IMR-90 (cell line): ENCODE data around the gene IFRD2. TPM values are rescaled to one million over a fixed set of nuclear protein-coding genes. Genes with fewer than 3 reads are reported as not detected.

Experiments used
- ATAC-seq: fragments of 200-7000 bp; cut with Tn5 transposase; 2 replicates; pipeline ENCODE4 v1.9.1; 2020; ENCODE audit warnings: low read depth, mild to moderate bottlenecking, moderate library complexity
- BruUV-seq: library from RNA; stranded (reverse); fragments of 400-500 nt; replicated peaks from 2 replicates; lab custom pipeline; 2021; lab: Mats Ljungman, UMichigan
- CTCF ChIA-PET: fragments of 300-600 bp; formaldehyde crosslinking; extraction: SDS; loops from one replicate; lab custom pipeline; 2021; ENCODE audit warnings: antibody characterized with exemption; lab: Yijun Ruan, JAX
- POLR2A ChIA-PET: fragments of 300-600 bp; sonication (Branson Sonifier 250); formaldehyde crosslinking; loops from one replicate; lab custom pipeline; 2022; ENCODE audit warnings: antibody characterized with exemption; ENCODE audit not compliant: unreplicated experiment; lab: Charles Lee
- DNase-seq: peaks from one replicate; pipeline ENCODE4 v3.0.0; 2013
- H2AFZ ChIP-seq: replicated peaks from 2 replicates; pipeline ENCODE3; 2013; ENCODE audit warnings: low read length, mild to moderate bottlenecking; ENCODE audit not compliant: poor library complexity
- H2AK5ac ChIP-seq: 2 replicates; pipeline ENCODE4 v1.6.1; 2013; ENCODE audit warnings: low read depth, low read length, inconsistent platforms
- H2AK9ac ChIP-seq: replicated peaks from 2 replicates; pipeline ENCODE3; 2013; ENCODE audit warnings: mild to moderate bottlenecking, low read depth, low read length, moderate library complexity; ENCODE audit not compliant: poor library complexity
- H2BK120ac ChIP-seq: 2 replicates; pipeline ENCODE4 v1.6.1; 2013; ENCODE audit warnings: low read depth, low read length, inconsistent platforms
- H2BK15ac ChIP-seq: 3 replicates; pipeline ENCODE4 v1.6.1; 2013; ENCODE audit warnings: low read depth, low read length, inconsistent platforms
- H2BK20ac ChIP-seq: 2 replicates; pipeline ENCODE4 v1.6.1; 2013; ENCODE audit warnings: low read depth, mild to moderate bottlenecking, inconsistent platforms, low read length, moderate library complexity
- H2BK5ac ChIP-seq: 2 replicates; pipeline ENCODE4 v1.6.1; 2013; ENCODE audit warnings: mild to moderate bottlenecking, low read depth, low read length, inconsistent platforms; ENCODE audit not compliant: poor library complexity, severe bottlenecking
- H3K14ac ChIP-seq: replicated peaks from 2 replicates; pipeline ENCODE4 v1.6.1; 2013; ENCODE audit warnings: low read depth, low read length, inconsistent platforms
- H3K18ac ChIP-seq: 2 replicates; pipeline ENCODE4 v1.6.1; 2013; ENCODE audit warnings: low read depth, low read length, control low read depth
- H3K23ac ChIP-seq: 2 replicates; pipeline ENCODE4 v1.6.1; 2013; ENCODE audit warnings: low read depth, low read length, inconsistent platforms
- H3K27ac ChIP-seq: 2 replicates; pipeline ENCODE4 v1.5.1; 2013; ENCODE audit warnings: mild to moderate bottlenecking, control low read depth, low read length; ENCODE audit not compliant: insufficient read depth
- H3K27me3 ChIP-seq: 2 replicates; pipeline ENCODE4 v1.6.1; 2013; ENCODE audit warnings: low read length; ENCODE audit not compliant: control insufficient read depth, insufficient read depth
- H3K36me3 ChIP-seq: 2 replicates; pipeline ENCODE4 v1.6.1; 2013; ENCODE audit warnings: low read length, mixed read lengths; ENCODE audit not compliant: control insufficient read depth, insufficient read depth
- H3K4ac ChIP-seq: 2 replicates; pipeline ENCODE4 v1.6.1; 2013; ENCODE audit warnings: low read depth, low read length, inconsistent platforms
- H3K4me1 ChIP-seq: 2 replicates; pipeline ENCODE4 v1.6.1; 2013; ENCODE audit warnings: low read length, mixed read lengths; ENCODE audit not compliant: control insufficient read depth, insufficient read depth
- H3K4me2 ChIP-seq: 2 replicates; pipeline ENCODE4 v1.6.1; 2013; ENCODE audit warnings: low read depth, mild to moderate bottlenecking, control low read depth, low read length, moderate library complexity
- H3K4me3 ChIP-seq: 2 replicates; pipeline ENCODE4 v1.5.1; 2013; ENCODE audit warnings: low read depth, mild to moderate bottlenecking, control low read depth, low read length, moderate library complexity; ENCODE audit not compliant: insufficient read depth
- H3K56ac ChIP-seq: 2 replicates; pipeline ENCODE4 v1.6.1; 2013; ENCODE audit warnings: low read length, inconsistent platforms; ENCODE audit not compliant: insufficient read depth; ENCODE audit errors: extremely low read depth
- H3K79me1 ChIP-seq, 2 experiments: 2 replicates each; pipeline ENCODE4 v1.6.1; 2013; ENCODE audit warnings: low read length in 2 of 2, inconsistent platforms in 1 of 2, low read depth in 1 of 2
- H3K9ac ChIP-seq: 2 replicates; pipeline ENCODE4 v1.6.1; 2013; ENCODE audit warnings: low read depth, low read length, control low read depth
- H3K9me1 ChIP-seq: 2 replicates; pipeline ENCODE4 v1.6.1; 2013; ENCODE audit warnings: low read length, inconsistent platforms; ENCODE audit not compliant: insufficient read depth
- H3K9me3 ChIP-seq: 2 replicates; pipeline ENCODE4 v1.6.1; 2013; ENCODE audit warnings: low read length; ENCODE audit not compliant: control insufficient read depth, insufficient read depth
- H4K20me1 ChIP-seq: 2 replicates; pipeline ENCODE4 v1.6.1; 2013; ENCODE audit warnings: low read length, inconsistent platforms; ENCODE audit not compliant: insufficient read depth
- H4K5ac ChIP-seq: 2 replicates; pipeline ENCODE4 v1.6.1; 2013; ENCODE audit warnings: mild to moderate bottlenecking, low read depth, low read length, control low read depth
- H4K8ac ChIP-seq, 2 experiments: 2 replicates each; pipeline ENCODE4 v1.6.1; 2013; ENCODE audit warnings: low read depth in 2 of 2, low read length in 2 of 2, control low read depth in 1 of 2, inconsistent platforms in 1 of 2
- H4K91ac ChIP-seq: 2 replicates; pipeline ENCODE4 v1.6.1; 2013; ENCODE audit warnings: low read depth, low read length, inconsistent platforms; ENCODE audit not compliant: insufficient read depth
- BHLHE40 ChIP-seq: fragments of 150-350 bp; IDR thresholded peaks from 2 replicates; pipeline ENCODE4 v1.6.1; 2016; ENCODE audit warnings: mild to moderate bottlenecking, low read depth, low read length
- CEBPB ChIP-seq: IDR thresholded peaks from 2 replicates; pipeline ENCODE4 v1.6.1; 2012; ENCODE audit warnings: low read depth, low read length, improper control_type of control experiment
- CHD1 ChIP-seq: IDR thresholded peaks from 2 replicates; pipeline ENCODE4 v1.6.1; 2012; ENCODE audit warnings: low read depth, low read length, improper control_type of control experiment
- CTCF ChIP-seq: conservative IDR thresholded peaks from 2 replicates; pipeline ENCODE4 v1.5.1; 2012; ENCODE audit warnings: mild to moderate bottlenecking, low read depth, low read length, improper control_type of control experiment
- FOS ChIP-seq: fragments of 150-350 bp; IDR thresholded peaks from 2 replicates; pipeline ENCODE4 v1.6.1; 2016; ENCODE audit warnings: low read depth, low read length
- MAFK ChIP-seq: IDR thresholded peaks from 2 replicates; pipeline ENCODE4 v1.6.1; 2012; ENCODE audit warnings: low read depth, low read length, improper control_type of control experiment
- MXI1 ChIP-seq: IDR thresholded peaks from 2 replicates; pipeline ENCODE4 v1.6.1; 2012; ENCODE audit warnings: low read depth, mild to moderate bottlenecking, low read length, moderate library complexity, borderline replicate concordance
- RAD21 ChIP-seq: IDR thresholded peaks from 2 replicates; pipeline ENCODE4 v1.6.1; 2012; ENCODE audit warnings: low read length, improper control_type of control experiment
- RCOR1 ChIP-seq: IDR thresholded peaks from 2 replicates; pipeline ENCODE4 v1.6.1; 2012; ENCODE audit warnings: mild to moderate bottlenecking, low read length, improper control_type of control experiment; ENCODE audit not compliant: insufficient replicate concordance
- RFX5 ChIP-seq: IDR thresholded peaks from 2 replicates; pipeline ENCODE4 v1.8.0; 2012; ENCODE audit warnings: low read depth, mild to moderate bottlenecking, low read length, moderate library complexity
- SMC3 ChIP-seq: fragments of 150-350 bp; IDR thresholded peaks from 2 replicates; pipeline ENCODE4 v1.6.1; 2016; ENCODE audit warnings: low read depth, mild to moderate bottlenecking, antibody characterized with exemption, low read length, moderate library complexity
- WGBS, 2 experiments: methylation state at CpG; one replicate each; pipeline versions ENCODE4 v1.1.5 to v1.1.7; 2013; ENCODE audit warnings: missing lambda C conversion rate in 2 of 2; ENCODE audit not compliant: insufficient read length in 1 of 2; ENCODE audit errors: extremely low coverage in 2 of 2; 5-methylcytosine and 5-hydroxymethylcytosine counted together
- dilution Hi-C: fragments of 300-500 bp; cut with HindIII; formaldehyde crosslinking; loops from one replicate; pipeline ENCODE4 v1.14.3; 2018; ENCODE audit warnings: low sequenced_read_pairs; ENCODE audit not compliant: unreplicated experiment
- in situ Hi-C: fragments of 300-500 bp; cut with MboI; formaldehyde crosslinking; loops from 3 replicates; pipeline ENCODE4 v1.14.3; 2019; ENCODE audit warnings: low sequenced_read_pairs, inconsistent platforms, mixed read lengths
- intact Hi-C: fragments of 100-400 bp; cut with micrococcal nuclease; formaldehyde crosslinking; loops from 2 replicates; pipeline ENCODE4 v1.10.0; 2022
- polyA plus RNA-seq, 3 experiments: library from polyadenylated mRNA; depleted of rRNA; stranded (reverse); fragments of >200 nt; gene quantifications; 2 replicates each; pipeline ENCODE4 v1.2.3, GENCODE V29; 2012; ENCODE audit warnings: low replicate concordance in 1 of 3
- total RNA-seq: library from RNA; depleted of rRNA; stranded (reverse); fragments of >200 nt; gene quantifications from 2 replicates; pipeline ENCODE4 v1.2.3, GENCODE V29; 2012
- TF ChIP-seq, protein P1 (sequence below): fragments of 150-350 bp; IDR thresholded peaks from 2 replicates; pipeline ENCODE4 v1.6.1; 2016; ENCODE audit warnings: low read depth, mild to moderate bottlenecking, low read length, moderate library complexity, borderline replicate concordance

The IFRD2 gene
- total and polyA plus RNA-seq, 2 of the 4 experiments (the other 2 are of a cell fraction), result 52.7 to 79.1 TPM

DNA sequence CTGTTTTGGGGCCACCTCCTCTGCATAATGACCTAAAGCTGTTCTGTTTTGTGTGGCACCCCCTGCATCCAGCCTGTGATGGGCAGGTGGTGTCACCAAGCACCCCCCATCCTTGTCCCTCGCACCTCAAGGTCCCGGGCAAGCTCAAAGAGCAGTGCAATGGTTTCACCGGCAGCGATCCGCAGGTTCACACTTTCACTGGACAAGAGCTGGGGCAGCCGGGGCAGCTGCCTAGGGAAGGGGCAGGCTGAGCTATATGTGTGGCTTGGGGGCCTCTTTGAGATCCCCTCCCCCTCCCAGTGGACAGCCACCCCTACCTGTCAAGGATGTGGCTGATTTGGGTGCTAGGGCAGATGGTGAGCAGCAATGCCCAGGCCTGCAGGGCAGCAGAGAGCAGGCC is 3.1 kb downstream of the IFRD2 start:
- in situ Hi-C loops, result no loop called here
- Histone ChIP-seq H3K56ac (no peak overlapping the region), H3K18ac (no peak overlapping the region), H4K5ac (no peak overlapping the region), H2BK15ac (no peak overlapping the region), H3K4ac (no peak overlapping the region), H4K8ac (no peak overlapping the region), H3K27ac (no peak overlapping the region), H3K27me3 (no peaks in the 10 kb centered on the region), H2BK20ac (no peak overlapping the region), H3K23ac (no peak overlapping the region), H2BK5ac (no peak overlapping the region), H3K4me3 (no peak overlapping the region), H3K4me1 (peaks cover 8% of the 10 kb centered on the region), H3K79me1 (peaks cover 14 to 31% of the 10 kb centered on the region in 2 experiments), H3K9ac (no peak overlapping the region), H3K9me3 (no peaks in the 10 kb centered on the region), H2AK9ac (no peak overlapping the region), H2BK120ac (no peak overlapping the region), H2AFZ (no peak overlapping the region), H3K4me2 (no peak overlapping the region), H3K36me3 (peaks cover 34% of the 10 kb centered on the region), H3K14ac (no peak overlapping the region), H3K9me1 (no peaks in the 10 kb centered on the region; the same call in 1 of the 2 replicates), H2AK5ac (no peak overlapping the region), H4K91ac (no peak overlapping the region), H4K20me1 (no peaks in the 10 kb centered on the region; the same call in 1 of the 2 replicates)
- no CpG with 5 or more reads among the region's 6 CpGs for WGBS, 2 experiments
- dilution Hi-C loops, result no loop called here
- no peak for DNase-seq
- intact Hi-C loops, result no loop called here
- BruUV-seq, result no TSS peak
- ATAC-seq, result no peak
- POLR2A ChIA-PET, result no interaction called here
- CTCF ChIA-PET, result no interaction called here
- no peak for TF ChIP-seq CTCF
- TF ChIP-seq RCOR1, result no peak
- TF ChIP-seq RAD21, result no peak
- TF ChIP-seq, protein P1, sequence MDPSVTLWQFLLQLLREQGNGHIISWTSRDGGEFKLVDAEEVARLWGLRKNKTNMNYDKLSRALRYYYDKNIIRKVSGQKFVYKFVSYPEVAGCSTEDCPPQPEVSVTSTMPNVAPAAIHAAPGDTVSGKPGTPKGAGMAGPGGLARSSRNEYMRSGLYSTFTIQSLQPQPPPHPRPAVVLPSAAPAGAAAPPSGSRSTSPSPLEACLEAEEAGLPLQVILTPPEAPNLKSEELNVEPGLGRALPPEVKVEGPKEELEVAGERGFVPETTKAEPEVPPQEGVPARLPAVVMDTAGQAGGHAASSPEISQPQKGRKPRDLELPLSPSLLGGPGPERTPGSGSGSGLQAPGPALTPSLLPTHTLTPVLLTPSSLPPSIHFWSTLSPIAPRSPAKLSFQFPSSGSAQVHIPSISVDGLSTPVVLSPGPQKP, result no peak
- TF ChIP-seq CHD1, result no peak
- no peak for TF ChIP-seq RFX5
- no peak for TF ChIP-seq FOS
- no peak for TF ChIP-seq SMC3
- TF ChIP-seq MXI1, result no peak
- no peak for TF ChIP-seq CEBPB
- TF ChIP-seq MAFK, result no peak
- TF ChIP-seq BHLHE40, result no peak
